Activated CD8-positive, alpha-beta memory T cell treated with anti-CD3 and anti-CD28 coated beads, Interleukin-2, amount 50 U/mL, for 24 hours (primary cell): ENCODE results near the gene ARF1.

Experiments used
- DNase-seq: peaks from one replicate; pipeline ENCODE4 v3.0.0-alpha.2; 2020; ENCODE audit errors: extremely low read depth

ARF1 gene

DNA sequence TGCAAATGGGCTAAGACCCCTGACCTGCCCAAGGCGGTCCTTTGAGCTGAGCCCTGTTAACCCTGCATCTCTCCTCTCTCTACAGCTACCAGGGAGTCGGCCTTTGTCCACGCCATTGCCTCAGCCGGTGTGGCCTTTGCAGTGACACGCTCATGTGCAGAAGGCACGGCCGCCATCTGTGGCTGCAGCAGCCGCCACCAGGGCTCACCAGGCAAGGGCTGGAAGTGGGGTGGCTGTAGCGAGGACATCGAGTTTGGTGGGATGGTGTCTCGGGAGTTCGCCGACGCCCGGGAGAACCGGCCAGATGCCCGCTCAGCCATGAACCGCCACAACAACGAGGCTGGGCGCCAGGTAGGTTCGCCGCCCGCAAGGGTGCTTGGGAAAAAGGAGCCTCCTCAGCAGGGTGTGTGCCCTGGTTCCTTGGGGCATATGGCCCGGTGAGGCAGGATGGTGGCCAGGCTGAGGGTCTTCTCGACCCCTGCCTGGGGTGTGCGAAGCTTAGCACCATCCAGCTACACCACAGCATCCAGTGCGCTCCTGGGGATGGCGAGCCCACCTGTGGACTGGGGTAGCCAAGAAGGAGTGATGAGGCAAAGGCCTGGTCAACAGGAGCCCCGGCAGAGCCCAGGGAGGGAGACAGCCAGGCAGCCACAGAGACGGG, 31.8 kb upstream of the ARF1 start:
- DNase-seq: no peak

GRCh38 chr1:228058172-228058948, 24.1 kb upstream of the ARF1 start:
- DNase-seq: no peak

GRCh38 chr1:228058949-228059633, 23.4 kb upstream of the ARF1 start:
- no peak for DNase-seq

- DNase-seq: no peak
Measured at GRCh38 chr1:228059634-228060457, 22.7 kb upstream of the ARF1 start.

DNA sequence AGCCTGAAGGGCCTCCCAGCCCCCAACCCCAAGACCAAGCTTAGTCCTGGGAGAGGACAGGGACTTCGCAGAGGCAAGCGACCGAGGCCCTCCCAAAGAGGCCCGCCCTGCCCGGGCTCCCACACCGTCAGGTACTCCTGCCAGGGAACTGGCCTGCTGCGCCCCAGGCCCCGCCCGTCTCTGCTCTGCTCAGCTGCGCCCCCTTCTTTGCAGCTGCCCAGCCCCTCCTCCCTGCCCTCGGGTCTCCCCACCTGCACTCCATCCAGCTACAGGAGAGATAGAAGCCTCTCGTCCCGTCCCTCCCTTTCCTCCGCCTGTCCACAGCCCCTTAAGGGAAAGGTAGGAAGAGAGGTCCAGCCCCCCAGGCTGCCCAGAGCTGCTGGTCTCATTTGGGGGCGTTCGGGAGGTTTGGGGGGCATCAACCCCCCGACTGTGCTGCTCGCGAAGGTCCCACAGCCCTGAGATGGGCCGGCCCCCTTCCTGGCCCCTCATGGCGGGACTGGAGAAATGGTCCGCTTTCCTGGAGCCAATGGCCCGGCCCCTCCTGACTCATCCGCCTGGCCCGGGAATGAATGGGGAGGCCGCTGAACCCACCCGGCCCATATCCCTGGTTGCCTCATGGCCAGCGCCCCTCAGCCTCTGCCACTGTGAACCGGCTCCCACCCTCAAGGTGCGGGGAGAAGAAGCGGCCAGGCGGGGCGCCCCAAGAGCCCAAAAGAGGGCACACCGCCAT, 21.9 kb upstream of the ARF1 start:
- DNase-seq: no peak

- no peak for DNase-seq
Measured at GRCh38 chr1:228061411-228062084, 21.0 kb upstream of the ARF1 start.

GRCh38 chr1:228062085-228062791, 20.3 kb upstream of the ARF1 start:
- no peak for DNase-seq

GRCh38 chr1:228062812-228063211, 19.7 kb upstream of the ARF1 start:
- no peak for DNase-seq

GRCh38 chr1:228063251-228064191, 19.0 kb upstream of the ARF1 start:
- no peak for DNase-seq

GRCh38 chr1:228064296-228064695, 18.2 kb upstream of the ARF1 start:
- DNase-seq: no peak

DNA sequence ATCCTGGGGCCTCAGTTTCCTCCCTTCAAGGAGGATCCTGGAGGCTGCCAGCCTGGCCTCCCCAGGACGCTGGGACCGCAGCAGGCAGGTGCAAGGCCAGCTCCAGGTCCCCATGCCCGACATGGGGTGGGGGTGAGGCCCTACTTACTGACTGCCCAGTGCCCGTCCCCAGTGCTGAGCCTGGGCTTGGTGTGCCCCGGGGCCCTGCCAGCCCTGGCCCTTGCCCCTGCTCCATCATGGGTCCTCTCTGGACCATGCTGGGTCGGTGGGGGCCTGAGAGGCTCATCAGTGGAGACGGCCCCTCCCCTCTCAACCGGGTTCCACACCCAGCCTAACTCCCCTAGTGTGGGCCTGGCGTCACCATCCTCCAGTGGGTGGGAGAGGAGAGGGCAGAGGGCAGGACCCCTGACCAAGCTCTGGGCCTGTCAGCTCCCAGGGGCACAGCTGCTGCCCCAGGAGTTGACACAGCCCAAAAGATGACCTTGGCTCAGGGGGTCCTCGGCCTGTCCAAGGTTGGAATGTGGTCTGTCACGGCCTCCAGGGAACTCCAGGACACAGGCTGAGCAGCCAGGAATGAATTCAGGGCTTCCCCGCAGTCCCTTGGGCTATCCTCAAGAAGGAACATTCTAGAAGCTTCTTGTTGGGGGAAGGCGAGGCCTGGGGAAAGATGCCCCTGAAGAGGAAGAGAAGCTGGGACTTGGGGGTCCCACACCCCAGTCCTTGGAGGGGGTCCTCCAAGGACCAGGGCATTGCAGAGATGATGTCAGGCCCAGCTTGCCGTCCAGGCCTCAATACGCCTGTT, 17.6 kb upstream of the ARF1 start:
- no peak for DNase-seq

DNA sequence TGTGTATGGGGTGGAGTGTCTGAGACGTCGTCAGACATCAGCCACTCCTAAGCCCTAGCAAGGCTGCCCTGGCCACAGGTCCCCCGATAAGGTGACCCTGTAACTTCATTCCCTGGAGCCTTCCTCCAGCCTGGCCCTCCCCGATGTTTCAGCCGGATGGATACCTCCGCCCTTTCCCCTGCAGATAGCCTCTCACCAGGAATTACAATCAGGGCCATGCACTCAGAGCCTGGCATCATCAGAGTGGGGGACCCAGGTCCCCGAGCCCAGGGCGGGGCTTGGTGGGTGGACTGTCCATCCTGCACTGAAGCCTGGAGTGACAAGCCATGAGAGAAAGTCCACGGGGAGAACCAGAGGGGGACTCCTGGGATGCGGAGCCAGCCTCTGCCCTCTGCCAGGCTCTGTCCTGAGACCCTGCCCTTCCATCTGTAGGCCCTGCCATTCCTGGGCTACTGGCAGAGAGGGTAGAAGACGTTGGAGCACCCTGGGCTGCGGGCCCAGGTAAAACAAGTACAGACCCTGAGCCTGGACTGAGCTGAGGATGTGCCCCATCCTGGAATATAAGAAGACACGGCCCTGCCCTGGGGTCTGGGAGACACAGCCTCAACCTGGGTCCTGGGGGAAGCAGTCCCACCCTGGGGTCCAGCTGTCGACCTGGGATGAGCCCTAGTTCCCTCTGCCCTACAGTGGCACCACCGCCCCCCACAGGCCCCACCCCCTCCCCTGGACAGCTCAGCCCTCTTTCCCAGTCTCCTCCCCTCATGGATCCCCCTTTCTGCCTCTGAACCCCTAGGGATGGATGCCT, 16.8 kb upstream of the ARF1 start:
- DNase-seq: no peak

DNA sequence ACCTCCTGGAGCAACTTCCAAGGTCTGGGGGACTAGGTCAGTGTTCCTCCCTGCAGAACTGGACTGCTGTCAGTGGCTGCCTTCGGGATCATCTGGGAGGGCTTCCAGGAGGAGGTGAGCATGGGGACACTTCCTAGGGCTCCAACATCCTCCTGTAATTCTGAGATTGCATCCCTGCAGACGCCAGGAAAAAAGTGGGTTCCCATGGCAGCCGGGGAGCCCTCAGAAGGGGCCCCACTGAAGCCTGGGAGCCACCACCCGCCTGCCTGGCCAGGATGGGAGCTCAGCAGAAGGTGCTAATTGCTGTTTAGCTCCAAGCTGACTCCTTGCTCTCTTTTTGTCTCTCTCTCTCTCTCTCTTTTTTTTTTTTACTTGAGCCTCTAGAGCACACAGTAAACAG, 16.1 kb upstream of the ARF1 start:
- DNase-seq: no peak

DNA sequence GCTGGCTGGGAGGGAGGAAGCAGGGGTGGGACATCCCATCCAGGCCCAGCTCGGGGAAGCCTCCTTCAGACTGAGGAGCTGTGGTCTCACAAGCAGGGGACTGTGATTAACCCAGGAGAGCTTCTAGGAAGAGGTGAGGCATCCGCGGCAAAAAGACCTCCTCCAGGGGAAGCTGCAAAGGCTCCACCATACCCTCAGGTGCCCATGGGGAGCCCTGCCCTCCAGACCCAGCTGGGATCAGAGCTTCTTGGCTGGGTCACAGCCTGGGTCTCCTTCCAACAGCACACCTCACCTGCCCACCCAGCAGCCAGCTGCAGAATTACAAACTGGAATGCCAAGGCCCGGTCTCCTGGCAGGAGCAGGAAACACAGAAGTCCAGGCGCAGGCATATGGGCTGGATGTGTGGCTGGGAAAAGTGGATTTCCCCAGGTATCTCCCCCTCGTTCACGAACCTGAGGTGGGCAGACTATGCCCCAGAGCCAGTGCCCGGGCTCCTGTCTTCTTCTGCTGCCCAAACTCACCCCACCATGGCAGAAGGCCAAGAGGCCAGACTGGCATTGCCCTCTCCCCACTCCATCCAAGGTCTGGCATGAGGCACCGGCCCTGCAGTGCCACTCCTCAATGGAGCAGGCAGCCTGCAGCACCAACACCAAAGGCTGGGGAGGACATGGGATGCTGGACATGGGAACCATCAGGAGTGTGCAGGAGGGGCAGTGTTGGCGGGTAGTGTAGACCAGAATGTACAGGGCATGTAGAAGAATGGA, 15.4 kb upstream of the ARF1 start:
- no peak for DNase-seq

- DNase-seq: no peak
Measured at GRCh38 chr1:228068359-228068758, 14.1 kb upstream of the ARF1 start.

GRCh38 chr1:228070173-228070572, 12.3 kb upstream of the ARF1 start:
- DNase-seq: no peak

GRCh38 chr1:228070851-228071250, 11.7 kb upstream of the ARF1 start:
- no peak for DNase-seq
